LNCAP (cell line): Measurements from ENCODE around the gene ZNF407.
A peak's percentile ranks its signal among the peaks of the same experiment; 100 is the strongest.

Source experiments
- CTCF ChIP-seq: fragments of 450-650 bp; IDR thresholded peaks from 2 replicates; pipeline ENCODE4 v1.5.1; 2017; ENCODE audit warnings: mild to moderate bottlenecking

Gene ZNF407

DNA sequence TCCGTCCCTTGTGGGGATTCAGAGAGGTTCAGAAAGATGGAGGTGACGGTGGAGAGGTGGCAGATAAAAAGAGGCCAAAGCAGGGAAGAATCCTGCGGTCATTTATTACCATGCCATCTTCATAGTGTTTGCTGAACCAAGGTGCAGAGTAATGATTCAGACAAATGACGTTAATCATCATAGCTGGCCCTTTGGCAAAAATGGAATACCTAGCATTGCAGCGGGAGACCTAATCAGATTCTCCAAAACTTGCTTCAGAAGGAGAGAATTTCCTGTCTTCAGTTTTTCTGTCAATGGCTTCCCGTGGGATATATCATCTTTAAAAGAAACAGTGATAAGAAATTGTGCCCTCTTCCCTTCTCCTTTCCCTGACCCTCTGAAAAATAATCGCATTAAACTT is 435.8 kb downstream of the ZNF407 start:
- TF ChIP-seq CTCF, result no peak

DNA sequence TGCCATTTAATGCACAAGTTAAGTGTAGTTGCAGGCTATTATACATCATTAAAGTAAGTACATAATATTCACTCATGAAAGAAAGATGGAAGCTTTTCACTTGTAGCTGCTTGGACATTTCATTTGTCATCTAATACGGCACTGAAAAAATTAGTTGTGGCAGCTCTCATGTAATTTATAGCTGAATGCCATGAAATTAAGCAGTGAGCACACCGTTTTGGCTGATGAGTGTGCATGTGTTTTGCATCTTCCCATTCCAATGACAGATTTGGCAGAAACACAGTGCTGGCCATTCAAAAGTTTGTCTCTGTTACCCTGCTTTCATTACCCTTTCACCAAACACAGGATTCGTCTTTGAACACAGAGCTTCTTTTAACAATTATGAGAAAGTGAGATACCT is 437.3 kb downstream of the ZNF407 start:
- TF ChIP-seq CTCF, result no peak

DNA sequence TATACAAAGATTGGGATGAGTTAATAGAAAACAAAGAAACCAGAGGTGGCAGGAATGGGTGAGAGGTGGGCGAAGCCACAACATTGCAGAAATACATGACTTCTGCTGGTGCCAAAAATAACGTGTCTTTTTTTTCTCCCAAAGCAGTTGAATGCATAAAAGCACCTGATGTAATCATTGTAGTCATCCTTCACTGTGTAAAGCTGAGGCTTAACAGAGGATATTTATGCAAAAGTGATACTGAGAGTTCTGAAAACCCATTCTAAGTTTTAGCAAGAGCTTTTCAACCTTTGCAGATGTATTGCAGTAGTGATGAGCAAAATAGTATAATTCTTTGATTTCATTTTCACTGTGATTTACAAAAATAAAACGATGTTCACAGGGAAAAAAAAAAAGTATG is 438.3 kb downstream of the ZNF407 start:
- no peak for TF ChIP-seq CTCF

DNA sequence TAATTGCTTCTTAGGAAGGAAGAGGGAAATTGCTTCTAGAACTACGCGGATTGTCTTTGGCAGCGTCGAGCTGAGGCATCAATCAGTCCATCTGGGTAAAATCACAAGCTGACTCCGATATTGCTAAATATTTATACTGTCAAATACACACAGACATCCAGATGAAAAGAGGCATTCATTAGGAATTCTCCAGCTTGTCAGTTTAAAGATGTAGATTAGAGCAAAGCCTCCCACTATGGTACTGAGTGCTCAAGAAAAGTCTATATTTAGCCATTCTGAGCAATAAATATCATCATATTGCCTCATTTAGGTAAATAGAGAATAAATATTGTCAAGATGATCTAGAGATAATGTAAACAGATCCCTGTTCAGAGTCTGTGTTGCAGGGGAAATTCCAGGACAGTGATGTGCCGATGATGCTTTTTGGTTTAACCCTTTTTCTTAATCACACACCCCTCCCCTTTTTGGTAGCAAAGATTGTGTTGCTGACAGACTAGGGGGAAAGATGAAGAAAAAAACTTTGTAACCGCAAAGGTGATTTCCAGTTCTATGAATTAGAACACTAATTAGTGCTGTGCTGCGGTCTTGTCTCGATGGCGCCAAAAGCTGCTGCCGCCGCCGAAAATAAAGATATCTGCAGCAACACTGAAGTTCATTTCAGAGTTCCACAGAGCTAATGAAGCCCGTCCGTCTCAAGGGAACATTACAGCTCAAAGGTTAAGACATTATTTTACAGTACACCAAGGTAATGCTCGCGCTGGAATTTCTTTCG is 439.4 kb downstream of the ZNF407 start:
- TF ChIP-seq CTCF, result no peak

DNA sequence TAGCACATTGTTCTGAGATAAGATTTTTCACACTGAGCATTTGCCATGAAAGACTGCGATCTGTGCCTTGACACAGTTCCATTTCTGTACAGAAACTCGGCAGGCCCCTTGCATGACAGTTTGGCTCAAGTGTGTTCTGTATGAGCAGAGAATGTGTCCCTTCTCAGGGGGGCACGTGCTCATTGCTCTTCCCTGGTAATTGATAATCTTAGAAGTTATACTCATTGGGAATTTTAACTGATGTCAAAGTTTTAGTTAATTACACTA is 440.0 kb downstream of the ZNF407 start:
- TF ChIP-seq CTCF, result no peak

DNA sequence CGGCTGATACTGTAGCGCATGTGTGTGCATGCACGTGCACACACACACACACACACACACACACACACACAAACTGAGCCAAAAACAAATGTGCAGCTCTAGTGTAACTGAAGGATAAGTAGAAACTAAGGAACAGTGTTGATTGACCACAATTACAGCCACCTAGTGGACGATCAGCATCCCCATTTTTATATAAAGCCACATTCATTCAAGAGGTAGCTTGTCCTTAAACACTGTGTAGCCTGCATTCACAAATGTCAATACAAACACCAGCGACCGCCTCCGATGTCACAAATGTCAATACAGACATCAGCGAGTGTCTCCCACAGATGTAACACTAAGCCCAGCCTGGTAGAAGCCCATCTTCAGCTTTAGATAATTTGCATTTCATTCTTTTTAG is 443.9 kb downstream of the ZNF407 start:
- TF ChIP-seq CTCF, result peak; percentile 67

DNA sequence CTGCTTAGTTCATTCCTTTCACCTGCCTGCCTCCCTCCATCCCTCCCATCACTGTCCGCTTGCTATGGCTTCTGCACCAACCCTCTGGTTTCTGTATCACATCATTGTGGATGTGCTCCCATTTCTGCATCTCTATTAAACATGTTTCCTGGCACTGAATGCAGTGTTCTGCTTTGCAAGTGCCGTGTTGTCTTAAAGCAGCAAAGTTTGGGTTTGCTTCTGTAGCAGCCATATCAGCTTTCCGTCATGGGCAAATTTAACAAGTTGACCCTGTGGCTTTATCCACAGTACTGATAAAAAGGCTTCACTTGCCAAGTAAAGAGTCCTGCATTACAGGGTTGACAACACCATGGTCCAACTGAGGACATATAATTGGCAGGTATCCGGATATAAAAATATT is 445.8 kb downstream of the ZNF407 start:
- TF ChIP-seq CTCF, result no peak

GRCh38 chr18:75044296-75044695 is 446.6 kb downstream of the ZNF407 start:
- TF ChIP-seq CTCF, result no peak
